ENCODE data around the gene ILKAP.

ILKAP gene

DNA sequence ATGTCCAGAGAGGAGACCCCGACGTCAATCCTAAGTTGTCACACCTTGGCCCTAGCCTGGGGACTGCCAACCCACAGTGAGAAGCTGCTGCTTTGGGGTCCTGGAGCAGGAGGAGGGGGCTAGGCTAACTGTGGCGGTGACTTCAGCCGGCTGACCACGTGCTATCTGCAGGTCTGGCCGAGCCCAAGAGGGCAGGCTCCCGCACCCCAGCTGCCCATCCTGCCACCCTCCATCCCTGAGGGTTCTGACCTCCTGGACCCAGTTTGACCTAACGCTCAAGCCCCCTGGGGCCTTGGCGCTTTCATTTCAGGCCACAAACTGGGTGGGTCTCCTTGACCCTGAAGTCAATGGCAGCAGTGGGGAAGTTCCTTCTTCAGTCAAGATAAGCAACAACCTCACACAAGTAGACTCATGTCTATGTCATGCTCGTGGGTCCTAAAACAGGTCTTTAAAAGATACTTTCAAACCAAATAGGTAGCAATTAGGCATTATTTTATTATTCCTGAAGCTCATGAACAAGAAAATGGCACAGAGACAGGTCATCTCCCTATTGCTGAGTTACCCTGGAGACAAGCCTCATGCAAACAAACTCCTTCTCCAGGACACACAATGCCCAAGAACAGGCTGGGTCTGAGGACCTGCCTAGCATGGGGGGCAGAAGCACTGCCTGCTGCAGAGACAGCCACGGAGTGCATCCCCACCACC lies 34.1 kb upstream of the ILKAP start:
- DNase-seq (ENCODE audit: low read depth, low spot score), result no peak

GRCh38 chr2:238236571-238236970 lies 33.1 kb upstream of the ILKAP start:
- DNase-seq (ENCODE audit: low read depth, low spot score), result no peak

DNA sequence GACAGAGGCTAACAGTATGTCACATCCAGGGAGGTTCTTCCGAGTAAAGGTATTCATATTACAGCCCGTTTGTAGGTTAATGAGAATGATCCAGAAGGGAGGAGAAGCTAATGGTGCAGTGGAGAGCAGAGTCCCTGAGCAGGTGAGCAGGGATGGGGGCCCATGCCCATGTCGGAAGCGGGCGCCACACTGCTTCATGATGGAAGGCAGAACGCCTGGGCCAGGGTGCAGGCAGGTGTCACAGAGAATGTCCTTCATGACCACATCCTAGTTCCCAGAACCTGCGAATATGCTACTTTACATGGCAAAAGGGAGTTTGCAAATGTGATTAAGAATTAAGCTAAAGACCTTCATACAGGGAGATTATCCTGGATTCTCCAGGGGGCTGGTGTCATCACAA lies 32.4 kb upstream of the ILKAP start:
- no peak for DNase-seq (ENCODE audit: low read depth, low spot score)

- DNase-seq (ENCODE audit: low read depth, low spot score), result no peak
Measured at GRCh38 chr2:238235331-238235732, 31.8 kb upstream of the ILKAP start.

- no peak for DNase-seq (ENCODE audit: low read depth, low spot score)
Measured at GRCh38 chr2:238233625-238234024, 30.1 kb upstream of the ILKAP start.

GRCh38 chr2:238231809-238232208 lies 28.3 kb upstream of the ILKAP start:
- no peak for DNase-seq (ENCODE audit: low read depth, low spot score)

GRCh38 chr2:238231251-238231793 lies 27.8 kb upstream of the ILKAP start:
- no peak for DNase-seq (ENCODE audit: low read depth, low spot score)

DNA sequence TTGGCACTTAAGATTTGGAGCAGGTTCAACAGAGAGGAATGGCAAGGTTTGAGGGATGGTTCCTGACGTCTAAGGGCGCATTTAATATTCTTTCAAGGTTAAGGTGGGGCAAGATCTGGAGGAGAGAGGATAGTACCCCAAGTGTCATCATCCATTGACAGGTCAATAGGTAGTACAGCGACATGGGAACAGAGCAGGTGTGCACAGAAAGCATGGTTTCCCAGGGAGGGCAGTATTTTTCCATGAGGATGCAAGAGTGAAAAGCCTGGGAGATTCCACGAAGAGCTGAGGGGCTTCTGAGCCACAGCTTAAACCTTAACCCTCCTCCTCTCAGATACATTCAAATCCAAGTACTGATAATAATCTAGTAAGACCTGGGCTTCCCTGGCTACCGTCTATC lies 27.2 kb upstream of the ILKAP start:
- no peak for DNase-seq (ENCODE audit: low read depth, low spot score)

GRCh38 chr2:238228700-238229099 lies 25.2 kb upstream of the ILKAP start:
- DNase-seq (ENCODE audit: low read depth, low spot score), result no peak

DNA sequence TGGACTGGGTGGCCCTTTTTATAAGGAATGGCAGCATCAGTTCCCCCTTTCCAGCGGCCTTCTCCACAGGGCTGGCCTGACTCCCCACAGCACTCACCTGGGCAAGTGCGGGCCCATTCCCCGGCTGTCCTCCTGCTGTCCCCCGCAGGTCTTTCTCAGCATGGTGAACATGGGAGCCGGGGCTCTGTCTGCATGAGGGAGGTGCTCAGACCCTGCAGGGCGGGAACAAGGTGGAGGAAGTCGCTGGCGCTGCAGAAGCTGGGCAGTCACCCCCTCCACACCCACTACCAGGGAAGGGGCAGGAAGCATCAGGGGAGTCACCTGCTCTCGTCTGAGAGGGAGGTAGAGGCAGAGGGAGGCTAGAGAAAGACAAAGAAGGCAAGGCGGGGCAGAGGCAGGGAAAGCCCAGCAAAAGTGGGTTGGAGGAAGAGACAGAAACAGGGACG lies 24.1 kb upstream of the ILKAP start:
- DNase-seq (ENCODE audit: low read depth, low spot score), result no peak

DNA sequence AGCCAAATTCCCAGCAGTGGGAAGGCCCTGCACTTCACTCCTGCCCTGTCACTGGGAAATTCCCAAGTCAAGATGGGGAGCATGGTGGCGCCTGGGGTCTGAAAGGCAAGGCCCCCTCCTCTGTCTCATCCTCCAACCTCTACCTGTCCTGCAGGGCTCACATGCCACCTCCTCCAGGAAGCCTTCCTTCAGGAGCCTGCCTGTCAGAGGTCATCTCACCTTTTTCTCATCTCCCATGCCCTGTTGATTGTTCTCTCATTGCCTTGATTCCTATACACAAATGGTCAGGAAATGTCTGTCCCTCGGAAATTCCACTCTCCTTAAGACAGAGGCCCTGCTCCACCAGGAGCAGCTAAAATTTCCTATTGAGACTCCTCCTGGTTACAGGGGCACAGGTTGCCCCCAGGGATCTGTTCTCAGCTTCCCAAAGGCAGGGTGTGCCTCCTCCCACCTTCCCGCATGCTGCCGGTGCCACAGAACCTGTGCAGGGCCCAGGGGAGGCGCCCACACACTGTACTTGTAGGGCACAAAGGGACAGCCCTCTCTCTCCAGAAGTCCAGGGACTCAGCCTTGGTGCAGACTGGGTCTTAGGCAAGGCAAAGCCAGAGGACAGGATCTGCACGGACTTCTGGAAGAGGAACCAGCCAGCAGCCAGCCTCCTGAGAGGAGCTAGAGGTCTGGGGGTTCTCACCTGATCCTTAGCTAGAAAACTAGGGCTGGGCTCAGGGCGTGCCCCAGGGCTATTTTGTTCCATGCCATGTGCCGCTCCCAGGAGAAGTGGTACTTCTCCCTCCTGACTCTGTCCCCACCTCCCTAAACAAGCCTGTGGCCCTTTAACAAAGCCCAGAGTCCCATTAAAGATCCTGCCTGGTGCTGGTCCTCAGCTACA lies 23.4 kb upstream of the ILKAP start:
- no peak for DNase-seq (ENCODE audit: low read depth, low spot score)

- no peak for DNase-seq (ENCODE audit: low read depth, low spot score)
Measured at GRCh38 chr2:238225911-238226697, 22.6 kb upstream of the ILKAP start.

- DNase-seq (ENCODE audit: low read depth, low spot score), result no peak
Measured at GRCh38 chr2:238225121-238225520, 21.6 kb upstream of the ILKAP start.

- no peak for DNase-seq (ENCODE audit: low read depth, low spot score)
Measured at GRCh38 chr2:238224356-238225035, 21.0 kb upstream of the ILKAP start.

GRCh38 chr2:238220892-238221521 lies 17.5 kb upstream of the ILKAP start:
- no peak for DNase-seq (ENCODE audit: low read depth, low spot score)

DNA sequence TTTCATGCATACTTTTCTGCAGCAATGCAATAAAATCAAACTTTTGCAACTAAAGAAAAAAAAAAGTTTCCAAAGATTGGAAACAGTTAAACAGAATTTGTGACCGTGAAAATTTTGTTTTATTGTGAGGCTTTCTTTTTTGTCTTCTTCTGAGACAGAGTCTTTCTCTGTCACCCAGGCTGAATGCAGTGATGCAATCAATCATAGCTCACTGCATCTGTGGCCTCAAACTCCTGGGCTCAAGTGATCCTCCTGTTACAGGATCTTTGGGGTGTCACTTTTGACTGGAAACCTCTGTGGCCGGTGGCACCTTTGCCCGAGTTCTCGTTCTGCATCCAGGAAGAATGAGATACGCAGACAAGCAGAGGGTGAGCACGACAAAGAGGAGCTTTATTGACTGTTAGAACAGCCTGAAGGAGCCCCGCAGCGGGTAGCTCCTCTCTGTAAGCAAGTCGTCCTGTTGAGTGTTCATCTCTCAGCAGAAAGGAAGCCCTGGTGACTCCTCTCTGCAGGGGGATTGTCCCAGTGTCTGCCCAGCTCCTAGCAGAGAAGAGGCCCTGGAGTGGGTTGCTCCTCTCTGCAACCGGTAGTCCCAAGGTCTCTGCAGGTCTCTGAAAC lies 16.9 kb upstream of the ILKAP start:
- DNase-seq (ENCODE audit: low read depth, low spot score), result no peak

GRCh38 chr2:238216651-238217184 lies 13.2 kb upstream of the ILKAP start:
- no peak for DNase-seq (ENCODE audit: low read depth, low spot score)

DNA sequence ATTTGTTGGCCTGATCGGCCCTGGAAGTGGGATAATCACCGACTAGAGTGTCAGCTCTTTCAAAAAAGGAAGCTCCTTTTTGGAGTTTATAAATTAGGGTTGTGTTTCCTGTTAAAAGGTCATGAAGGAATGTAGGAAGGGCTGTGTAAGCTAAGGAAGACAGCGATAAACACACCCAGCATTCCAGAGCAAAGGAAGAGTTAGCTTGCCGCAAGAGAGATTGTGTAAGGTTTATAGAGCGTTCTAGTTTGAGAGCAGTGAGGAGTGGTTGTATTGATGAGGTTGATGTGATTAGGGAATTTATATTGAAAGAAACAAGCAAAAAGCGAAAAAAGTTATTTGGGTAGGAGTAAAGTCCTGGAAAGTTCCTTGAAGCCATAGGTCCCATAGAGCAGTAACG lies 3.5 kb upstream of the ILKAP start:
- DNase-seq (ENCODE audit: low read depth, low spot score), result no peak

DNA sequence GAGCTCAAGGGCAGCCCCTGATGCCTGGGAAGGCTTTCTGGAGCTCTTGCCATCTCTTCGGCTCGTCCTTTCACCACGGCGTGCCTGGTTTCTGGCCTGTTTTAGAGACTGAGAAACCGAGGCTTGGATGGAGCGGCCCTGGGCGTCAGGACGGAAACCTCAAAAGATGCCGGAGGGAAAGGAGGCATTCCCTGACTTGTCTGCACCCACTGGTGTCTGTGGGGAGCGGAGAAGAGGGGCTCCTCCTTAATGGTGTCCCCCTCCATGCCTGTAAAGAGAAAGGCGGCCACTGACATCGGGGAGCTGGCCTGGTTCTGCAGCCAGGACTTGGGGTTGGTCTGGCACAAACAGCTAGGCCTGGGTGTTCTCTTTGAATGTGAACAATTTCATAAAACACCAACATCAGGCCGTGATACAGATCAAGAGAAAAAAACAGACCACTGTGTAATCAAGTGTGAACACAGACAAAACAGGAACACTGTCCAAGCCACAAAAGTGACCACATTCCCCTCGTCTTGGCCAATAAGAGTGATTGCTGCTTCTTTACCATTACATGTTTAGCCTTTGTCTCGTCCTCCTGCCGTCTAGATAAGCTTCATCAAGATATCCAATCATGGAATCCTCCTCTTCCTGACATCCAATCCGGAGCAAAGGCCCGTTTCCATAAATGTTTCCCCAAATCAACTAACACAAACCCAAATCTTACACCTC lies 633 bp upstream of the ILKAP start:
- no peak for DNase-seq (ENCODE audit: low read depth, low spot score)

Data from smooth muscle cell of the brain vasculature (primary cell).